Measurements from ENCODE around the gene IKBIP. TPM values are rescaled to one million over a fixed set of nuclear protein-coding genes. Genes with fewer than 3 reads are reported as not detected.
A peak's percentile ranks its signal among the peaks of the same experiment; 100 is the strongest.
"Not testable (repeated sequence)": the region's sequence is repeated elsewhere in the genome, so short reads cannot be mapped to it uniquely, and the experiment has no call there.

The IKBIP gene
- total and polyA plus RNA-seq, 2 donors (not counting 3 experiments of a cell fraction or from before 2014, with no cell fraction given): 12.9 to 56.8 TPM

- TF ChIP-seq CTCF (IDR thresholded peaks at IDR 0.05; ENCODE audit: extremely low read depth in 1 of 2, insufficient read depth in 1 of 2, low read depth in 1 of 2, low read length in 2 of 2): peak in 1 of 2 donors; percentile 29
- no peak for TF ChIP-seq GATA2 (IDR thresholded peaks at IDR 0.05; ENCODE audit: insufficient read depth, insufficient read length, low read depth, low read length)
- TF ChIP-seq JUN (IDR thresholded peaks at IDR 0.05; ENCODE audit: borderline replicate concordance, insufficient read depth, insufficient read length, low read depth): no peak
- TF ChIP-seq MYC (IDR thresholded peaks at IDR 0.05; ENCODE audit: low read depth, low read length): no peak
- TF ChIP-seq FOS (IDR thresholded peaks at IDR 0.05; ENCODE audit: borderline replicate concordance, insufficient read depth, low read length): no peak
- no peak for TF ChIP-seq POLR2AphosphoS5 (IDR thresholded peaks at IDR 0.05; ENCODE audit: insufficient read depth, low read depth, low read length)
- TF ChIP-seq MAX (IDR thresholded peaks at IDR 0.05; ENCODE audit: insufficient read depth, insufficient read length): no peak
- peak; percentile 67 for TF ChIP-seq POLR2A (IDR thresholded peaks at IDR 0.05; ENCODE audit: low read depth, low read length)
- peaks cover 12% of the 10 kb centered on the region for H3K4me1 ChIP-seq (ENCODE audit: control insufficient read depth, extremely low read depth, insufficient read depth, low read length)
- H3K9me1 ChIP-seq (replicated peaks; ENCODE audit: control insufficient read depth, extremely low read depth, insufficient read depth, low read length): no peaks in the 10 kb centered on the region
- FAIRE-seq (no peak), DNase-seq (ENCODE audit: low read depth, low spot score) (no peak)
- peaks cover 0 to 4% of the 10 kb centered on the region in 2 experiments for H3K36me3 ChIP-seq (ENCODE audit: control insufficient read depth in 2 of 2, extremely low read depth in 1 of 2, insufficient read depth in 2 of 2, low read length in 2 of 2)
- no TSS peak for BruUV-seq (replicated peaks)
- intact Hi-C loops (cut with micrococcal nuclease) (loop anchor here (1.0 to 2.0 kb wide), 5 partner anchors 8 to 154 kb away; no protein-coding TSS in a partner anchor), dilution Hi-C loops (cut with MboI; ENCODE audit: extremely low pct_ligation_motif_present, low sequenced_read_pairs) (no loop called here)
- no peaks in the 10 kb centered on the region for H3K9me3 ChIP-seq (replicated peaks; ENCODE audit: control insufficient read depth, insufficient read depth, low read length)
- no peaks in the 10 kb centered on the region for H3K27me3 ChIP-seq (ENCODE audit: control insufficient read depth in 2 of 2, insufficient read depth in 2 of 2, low read length in 2 of 2)
- POLR2A ChIA-PET: interaction anchor here (0.6 to 1.5 kb wide), 4 partner anchors 8 to 50 kb away, joined by 3 to 14 read pairs (median 4); partner anchors contain the start of gene SLC25A3
- peak overlapping the region; percentile 67 to 92 (median 87) for H3K4me3 ChIP-seq (replicated peaks in 1 of 3; ENCODE audit: insufficient read depth in 1 of 3, low read depth in 1 of 3, low read length in 3 of 3)
- peak overlapping the region; percentile 67 for H3K27ac ChIP-seq (ENCODE audit: insufficient read depth, low read depth, low read length)
- H3K79me2 ChIP-seq (ENCODE audit: control insufficient read depth, insufficient read depth, low read length): peaks cover 67% of the 10 kb centered on the region
- H4K20me1 ChIP-seq (replicated peaks; ENCODE audit: control insufficient read depth, extremely low read depth, insufficient read depth, low read length): no peaks in the 10 kb centered on the region
- H2AFZ ChIP-seq (ENCODE audit: low read depth, low read length): peak overlapping the region; percentile 73
- CTCF ChIA-PET: interaction anchor here (1.0 to 2.2 kb wide), 5 partner anchors 9 to 77 kb away, joined by 3 to 9 read pairs (median 4); partner anchors contain the start of gene SLC25A3
- H3K9ac ChIP-seq (replicated peaks; ENCODE audit: extremely low read depth, insufficient read depth, low read length): peak overlapping the region; percentile 81
- peak overlapping the region; percentile 41 for H3K4me2 ChIP-seq (ENCODE audit: insufficient read depth, low read length)
These were observed 216 bp downstream of the IKBIP start for GRCh38 chr12:98644433-98644711.

- FAIRE-seq: not testable (repeated sequence)
These were observed 1.8 kb downstream of the IKBIP start for GRCh38 chr12:98642801-98643200.

More at GRCh38 chr12:98642801-98643200, 1.8 kb downstream of the IKBIP start:
- H3K9ac ChIP-seq (replicated peaks; ENCODE audit: extremely low read depth, insufficient read depth, low read length); BruUV-seq (replicated peaks); H2AFZ ChIP-seq (ENCODE audit: low read depth, low read length); dilution Hi-C loops (cut with MboI; ENCODE audit: extremely low pct_ligation_motif_present, low sequenced_read_pairs); H3K27me3 ChIP-seq (ENCODE audit: control insufficient read depth in 2 of 2, insufficient read depth in 2 of 2, low read length in 2 of 2); H3K9me3 ChIP-seq (replicated peaks; ENCODE audit: control insufficient read depth, insufficient read depth, low read length); H3K36me3 ChIP-seq (ENCODE audit: control insufficient read depth in 2 of 2, extremely low read depth in 1 of 2, insufficient read depth in 2 of 2, low read length in 2 of 2); DNase-seq (ENCODE audit: low read depth, low spot score); POLR2A ChIA-PET; H3K27ac ChIP-seq (ENCODE audit: insufficient read depth, low read depth, low read length); intact Hi-C loops (cut with micrococcal nuclease); H4K20me1 ChIP-seq (replicated peaks; ENCODE audit: control insufficient read depth, extremely low read depth, insufficient read depth, low read length); H3K9me1 ChIP-seq (replicated peaks; ENCODE audit: control insufficient read depth, extremely low read depth, insufficient read depth, low read length): not testable (repeated sequence)
- CTCF ChIA-PET: interaction anchor here (1.8 to 2.2 kb wide), 2 partner anchors 10 to 76 kb away, joined by 4 to 7 read pairs; no protein-coding TSS in a partner anchor
- Histone ChIP-seq H3K4me3 (replicated peaks in 1 of 3; ENCODE audit: insufficient read depth in 1 of 3, low read depth in 1 of 3, low read length in 3 of 3) (peak overlapping the region in 1 of 3 experiments; percentile 92), H3K4me1 (ENCODE audit: control insufficient read depth, extremely low read depth, insufficient read depth, low read length) (peaks cover 21% of the 10 kb centered on the region), H3K79me2 (ENCODE audit: control insufficient read depth, insufficient read depth, low read length) (peaks cover 83% of the 10 kb centered on the region), H3K4me2 (ENCODE audit: insufficient read depth, low read length) (peak overlapping the region; percentile 97)

Data from endothelial cell of umbilical vein (primary cell).